Activated CD8-positive, alpha-beta memory T cell treated with anti-CD3 and anti-CD28 coated beads, Interleukin-2, amount 50 U/mL, for 24 hours (primary cell): Measurements from ENCODE around the gene MYO1E.
"Not testable (repeated sequence)": the region's sequence is repeated elsewhere in the genome, so short reads cannot be mapped to it uniquely, and the experiment has no call there.

Experiments used
- DNase-seq: peaks from one replicate; pipeline ENCODE4 v3.0.0-alpha.2; 2020; ENCODE audit errors: extremely low read depth

MYO1E gene

GRCh38 chr15:59350421-59350732 is 22.3 kb downstream of the MYO1E start:
- no peak for DNase-seq

GRCh38 chr15:59349680-59350420 is 22.8 kb downstream of the MYO1E start:
- no peak for DNase-seq

- no peak for DNase-seq
Measured at GRCh38 chr15:59347915-59348314, 24.8 kb downstream of the MYO1E start.

- DNase-seq = no peak
Measured at GRCh38 chr15:59346951-59347350, 25.7 kb downstream of the MYO1E start.

GRCh38 chr15:59345326-59345725 is 27.3 kb downstream of the MYO1E start:
- DNase-seq = no peak

GRCh38 chr15:59344311-59344710 is 28.4 kb downstream of the MYO1E start:
- DNase-seq = no peak

GRCh38 chr15:59340325-59340724 is 32.3 kb downstream of the MYO1E start:
- no peak for DNase-seq

GRCh38 chr15:59339252-59339672 is 33.4 kb downstream of the MYO1E start:
- no peak for DNase-seq

GRCh38 chr15:59338414-59338813 is 34.3 kb downstream of the MYO1E start:
- DNase-seq = no peak

GRCh38 chr15:59336725-59337124 is 35.9 kb downstream of the MYO1E start:
- not testable (repeated sequence) for DNase-seq

GRCh38 chr15:59335207-59335786 is 37.4 kb downstream of the MYO1E start:
- DNase-seq = no peak

- DNase-seq = no peak
Measured at GRCh38 chr15:59334076-59334415, 38.6 kb downstream of the MYO1E start.

GRCh38 chr15:59333401-59334075 is 39.1 kb downstream of the MYO1E start:
- DNase-seq = no peak

- no peak for DNase-seq
Measured at GRCh38 chr15:59332009-59332408, 40.7 kb downstream of the MYO1E start.

- no peak for DNase-seq
Measured at GRCh38 chr15:59330649-59331048, 42.0 kb downstream of the MYO1E start.

- no peak for DNase-seq
Measured at GRCh38 chr15:59329570-59330350, 42.9 kb downstream of the MYO1E start.

- DNase-seq = no peak
Measured at GRCh38 chr15:59329091-59329490, 43.6 kb downstream of the MYO1E start.

GRCh38 chr15:59327942-59328341 is 44.7 kb downstream of the MYO1E start:
- DNase-seq = no peak

- no peak for DNase-seq
Measured at GRCh38 chr15:59326856-59327255, 45.8 kb downstream of the MYO1E start.

GRCh38 chr15:59322056-59322759 is 50.5 kb downstream of the MYO1E start:
- DNase-seq = no peak

GRCh38 chr15:59321000-59321689 is 51.5 kb downstream of the MYO1E start:
- DNase-seq = no peak
